CD4-positive, alpha-beta T cell treated with Interleukin-21 for 1 hour (primary cell): Measurements from ENCODE around the gene TAF4.
"Not testable (repeated sequence)": the region's sequence is repeated elsewhere in the genome, so short reads cannot be mapped to it uniquely, and the experiment has no call there.

Experiments
- DNase-seq: peaks from one replicate; pipeline ENCODE4 v3.0.0-alpha.2; 2020

The TAF4 gene

GRCh38 chr20:61998343-61999121 lies 67.1 kb downstream of the TAF4 start:
- DNase-seq: no peak

DNA sequence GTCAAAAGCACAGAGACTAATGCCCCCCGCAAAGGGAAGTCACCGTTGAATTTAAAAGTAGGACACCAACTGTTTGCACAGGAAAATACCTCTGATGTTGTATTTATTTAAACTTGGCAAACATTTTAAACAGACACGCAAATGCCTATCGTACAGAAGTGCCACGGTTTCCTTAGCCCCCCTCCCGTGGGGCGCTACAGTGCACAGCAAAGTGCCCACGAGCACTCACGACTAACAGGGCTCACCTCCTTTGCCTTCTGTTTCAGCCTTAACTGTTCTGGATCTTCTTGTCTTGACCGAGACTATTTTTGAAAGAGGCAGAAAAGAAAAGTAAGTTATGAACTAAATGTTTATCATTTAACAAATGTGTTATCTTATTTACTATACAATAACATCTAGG lies 67.8 kb downstream of the TAF4 start:
- DNase-seq: no peak

- DNase-seq: no peak
Observed at GRCh38 chr20:61997372-61997771, 68.3 kb downstream of the TAF4 start.

DNA sequence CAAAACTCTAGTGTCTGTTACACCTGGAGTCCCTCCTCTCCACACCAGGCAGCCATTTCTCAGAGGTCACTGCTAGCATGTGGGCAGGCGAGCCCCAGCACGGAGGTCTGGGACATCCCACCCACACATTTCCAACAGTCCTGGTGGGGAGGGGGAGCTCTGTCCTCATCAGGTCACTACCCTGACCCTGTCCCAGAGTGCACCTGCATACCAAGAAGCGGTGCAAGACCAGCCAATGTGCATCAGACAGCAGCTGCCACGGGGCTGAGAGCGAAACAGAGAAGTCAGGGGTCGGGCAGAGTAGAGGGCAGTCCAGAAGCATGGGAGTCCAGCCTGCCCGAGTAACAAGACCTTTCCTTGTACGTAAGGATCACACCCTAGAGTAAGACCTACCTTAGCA lies 71.1 kb downstream of the TAF4 start:
- no peak for DNase-seq

- DNase-seq: no peak
Observed at GRCh38 chr20:61993058-61993457, 72.6 kb downstream of the TAF4 start.

- DNase-seq: no peak
Observed at GRCh38 chr20:61991476-61991875, 74.2 kb downstream of the TAF4 start.

GRCh38 chr20:61990484-61990883 lies 75.2 kb downstream of the TAF4 start:
- DNase-seq: no peak

DNA sequence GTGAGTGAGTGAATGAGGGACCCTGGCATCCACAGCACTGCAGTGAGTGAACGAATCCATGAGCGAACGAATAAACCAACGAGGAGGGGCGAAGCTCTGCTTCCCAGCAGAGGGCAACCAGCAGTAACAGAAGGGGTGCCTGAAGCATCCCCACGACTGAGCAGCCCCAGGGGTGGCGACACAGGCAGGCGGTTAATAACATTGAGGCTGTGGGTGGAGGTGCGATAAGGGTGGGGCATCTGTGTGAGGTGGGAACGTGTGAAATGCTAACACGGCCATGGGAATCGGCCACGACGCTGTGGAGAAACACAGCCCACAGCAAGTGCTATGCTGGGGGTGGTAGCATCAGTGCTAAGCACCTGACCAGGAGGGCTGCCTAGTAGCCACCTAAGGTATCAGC lies 75.9 kb downstream of the TAF4 start:
- DNase-seq: peak; percentile 32

DNA sequence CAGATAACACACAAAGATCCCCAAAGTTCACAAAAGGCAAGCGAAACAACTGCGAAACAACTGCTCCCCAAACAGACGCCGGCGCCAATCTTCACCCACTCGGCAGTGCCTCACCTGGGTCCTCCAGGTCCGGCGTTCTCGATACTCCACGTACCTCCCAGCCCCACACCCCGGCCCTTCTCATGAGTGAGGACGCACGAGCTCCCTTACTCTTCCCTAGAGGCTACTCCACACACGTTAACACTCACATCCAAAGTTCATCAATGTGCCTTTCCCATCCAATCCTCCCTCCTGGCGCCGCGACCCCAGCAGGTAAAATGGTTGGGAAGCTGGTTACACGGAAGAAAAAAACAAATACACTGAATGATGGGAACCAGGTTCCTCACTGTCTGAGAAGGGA lies 77.0 kb downstream of the TAF4 start:
- DNase-seq: no peak

GRCh38 chr20:61986762-61987321 lies 78.8 kb downstream of the TAF4 start:
- DNase-seq: no peak

GRCh38 chr20:61985096-61985495 lies 80.6 kb downstream of the TAF4 start:
- DNase-seq: no peak

DNA sequence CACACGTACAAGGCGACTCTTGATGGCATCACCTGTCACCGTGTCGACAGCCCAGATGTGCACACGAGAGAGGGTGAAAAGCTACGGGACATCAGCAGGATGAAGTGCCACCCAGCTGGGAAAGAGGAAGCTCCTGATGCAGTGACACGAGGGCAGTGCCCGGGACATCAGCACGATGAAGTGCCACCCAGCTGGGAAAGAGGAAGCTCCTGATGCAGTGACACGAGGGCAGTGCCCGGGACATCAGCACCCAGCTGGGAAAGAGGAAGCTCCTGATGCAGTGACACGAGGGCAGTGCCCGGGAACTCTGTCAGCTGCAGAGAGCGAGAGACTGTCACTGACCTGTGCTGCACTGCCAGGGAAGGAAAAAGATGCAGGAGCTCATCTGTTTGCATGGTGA lies 81.2 kb downstream of the TAF4 start:
- DNase-seq: not testable (repeated sequence)

GRCh38 chr20:61983965-61984364 lies 81.7 kb downstream of the TAF4 start:
- no peak for DNase-seq

GRCh38 chr20:61982951-61983315 lies 82.7 kb downstream of the TAF4 start:
- no peak for DNase-seq

DNA sequence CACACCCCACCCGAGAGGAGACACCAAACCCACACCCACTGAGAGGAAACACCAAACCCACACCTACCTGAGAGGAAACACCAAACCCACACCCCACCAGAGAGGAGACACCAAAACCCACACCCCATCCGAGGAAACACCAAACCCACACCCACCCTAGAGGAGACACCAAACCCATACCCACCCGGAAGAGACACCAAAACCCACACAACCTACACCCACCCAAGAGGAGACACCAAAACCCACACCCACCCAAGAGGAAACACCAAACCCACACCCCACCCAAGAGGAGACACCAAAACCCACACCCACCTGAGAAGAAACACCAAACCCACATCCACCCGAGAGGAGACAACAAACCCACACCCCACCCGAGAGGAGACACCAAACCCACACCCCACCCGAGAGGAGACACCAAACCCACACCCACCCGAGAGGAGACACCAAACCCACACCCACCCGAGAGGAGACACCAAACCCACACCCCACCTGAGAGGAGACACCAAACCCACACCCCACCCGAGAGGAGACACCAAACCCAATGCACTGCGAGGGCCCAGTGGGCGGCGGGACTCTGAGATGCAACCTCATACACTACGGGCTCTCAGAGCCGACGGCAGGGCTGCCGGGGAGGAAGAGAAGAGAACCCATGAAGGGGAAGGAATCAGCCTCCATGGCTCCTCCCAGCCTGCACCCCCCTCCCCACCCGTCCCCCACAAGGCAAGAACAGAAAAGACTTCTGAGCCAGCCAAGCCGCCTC lies 83.3 kb downstream of the TAF4 start:
- peak; percentile 40 for DNase-seq

GRCh38 chr20:61981691-61982090 lies 84.0 kb downstream of the TAF4 start:
- DNase-seq: peak; percentile 23

- no peak for DNase-seq
Observed at GRCh38 chr20:61980647-61981583, 84.8 kb downstream of the TAF4 start.

DNA sequence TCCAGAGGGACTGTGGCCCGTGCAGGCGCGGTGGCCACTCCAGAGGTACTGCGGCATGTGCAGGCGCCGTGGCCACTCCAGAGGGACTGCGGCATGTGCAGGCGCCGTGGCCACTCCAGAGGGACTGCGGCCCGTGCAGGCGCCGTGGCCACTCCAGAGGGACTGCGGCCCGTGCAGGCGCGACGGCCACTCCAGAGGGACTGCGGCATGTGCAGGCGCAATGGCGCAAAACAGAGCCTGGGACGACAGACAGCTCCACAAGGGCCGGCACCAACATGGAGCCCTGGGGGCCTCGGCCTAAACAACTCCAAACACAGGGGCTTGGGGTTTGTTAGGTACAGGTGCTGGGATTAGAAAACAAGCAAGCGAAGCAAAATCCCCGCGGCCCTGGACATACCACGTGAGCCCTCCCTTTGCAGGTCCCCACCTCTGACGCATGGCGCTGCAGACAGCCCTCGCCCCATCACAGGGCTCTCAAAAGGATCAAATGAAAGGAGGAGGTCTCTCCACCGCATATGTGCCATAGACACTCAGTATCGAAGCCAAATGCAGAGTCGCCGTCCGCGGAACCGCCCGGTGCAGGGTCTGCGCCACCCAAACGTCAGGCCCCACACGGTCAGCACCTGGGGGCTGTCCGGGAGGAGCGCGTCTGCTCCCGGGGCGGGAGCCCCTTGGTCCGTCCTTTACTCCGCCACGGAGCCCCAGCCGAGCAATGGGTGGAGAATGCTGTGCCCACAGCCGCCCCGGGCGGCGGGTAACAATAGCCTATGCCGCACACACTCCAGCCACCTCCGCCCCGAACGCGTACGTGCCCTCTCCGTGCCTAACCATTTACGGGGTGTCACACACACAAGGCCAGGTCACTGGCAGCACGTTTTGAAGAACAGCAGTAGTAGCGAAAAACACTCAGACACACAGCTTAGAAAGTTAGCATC lies 85.7 kb downstream of the TAF4 start:
- no peak for DNase-seq

DNA sequence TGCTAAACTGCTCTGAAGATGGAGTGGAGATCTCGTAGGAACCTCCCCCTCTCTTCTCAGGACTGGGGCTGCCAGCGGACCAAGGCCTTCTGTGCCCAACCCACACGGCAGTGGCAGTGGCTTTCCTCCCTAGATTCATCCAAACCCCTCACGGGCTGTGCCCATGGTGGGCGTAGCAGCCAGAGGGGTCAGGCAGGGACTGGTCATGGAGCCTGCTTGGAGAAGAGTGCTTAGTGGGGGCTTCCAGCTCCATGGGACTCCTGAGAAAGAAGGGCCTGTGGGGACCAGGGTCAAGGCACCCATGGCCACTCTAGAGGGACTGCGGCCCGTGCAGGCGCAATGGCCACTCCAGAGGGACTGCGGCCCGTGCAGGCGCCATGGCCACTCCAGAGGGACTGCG lies 86.6 kb downstream of the TAF4 start:
- DNase-seq: no peak

DNA sequence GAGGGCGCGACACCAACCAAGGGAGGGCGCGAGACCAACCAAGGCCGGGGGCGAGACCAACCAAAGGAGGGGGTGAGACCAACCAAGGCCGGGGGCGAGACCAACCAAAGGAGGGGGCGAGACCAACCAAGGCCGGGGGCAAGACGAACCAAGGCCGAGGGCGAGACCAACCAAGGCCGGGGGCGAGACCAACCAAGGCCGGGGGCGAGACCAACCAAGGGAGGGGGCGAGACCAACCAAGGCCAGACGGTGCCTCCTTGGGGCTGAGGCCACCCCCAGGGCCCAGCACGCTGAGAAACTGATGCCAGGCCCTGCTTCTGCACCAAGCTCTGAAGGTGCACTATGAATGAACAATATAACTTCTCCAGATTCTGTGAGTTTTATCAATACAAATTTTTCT lies 87.2 kb downstream of the TAF4 start:
- no peak for DNase-seq

- no peak for DNase-seq
Observed at GRCh38 chr20:61977419-61977786, 88.3 kb downstream of the TAF4 start.
